PC-9 (cell line): ENCODE data around the gene ATP5PD. TPM values are rescaled to one million over a fixed set of nuclear protein-coding genes. Genes with fewer than 3 reads are reported as not detected.

ENCODE experiments used
- BruUV-seq: library from RNA; stranded (reverse); fragments of 400-500 nt; replicated peaks from 2 replicates; lab custom pipeline; 2021; lab: Mats Ljungman, UMichigan
- CTCF ChIA-PET: fragments of 300-600 bp; sonication (Branson Sonifier 250); formaldehyde crosslinking; loops from one replicate; lab custom pipeline; 2022; ENCODE audit warnings: antibody characterized with exemption; lab: Charles Lee
- POLR2A ChIA-PET: fragments of 300-600 bp; sonication (Branson Sonifier 250); formaldehyde crosslinking; loops from one replicate; lab custom pipeline; 2022; ENCODE audit warnings: antibody characterized with exemption; ENCODE audit not compliant: unreplicated experiment; lab: Charles Lee
- DNase-seq, 2 experiments: peaks; one replicate each; pipeline versions ENCODE4 v3.0.0 to v3.0.0-alpha.2; 2015 to 2022; ENCODE audit warnings: mixed read lengths in 1 of 2
- H2AFZ ChIP-seq: fragments of 200-600 bp; sonication (generic); 2 replicates; pipeline ENCODE4 v1.8.1; 2017; ENCODE audit warnings: antibody characterized with exemption
- H3F3A ChIP-seq: fragments of 200-600 bp; sonication (generic); 2 replicates; pipeline ENCODE4 v1.8.1; 2017; ENCODE audit warnings: antibody characterized with exemption, mild to moderate bottlenecking, low read depth; ENCODE audit not compliant: insufficient read depth
- H3K27ac ChIP-seq: fragments of 200-600 bp; sonication (generic); 2 replicates; pipeline ENCODE4 v1.6.1; 2016; ENCODE audit warnings: mixed run types
- H3K27me3 ChIP-seq: fragments of 200-600 bp; sonication (generic); 2 replicates; pipeline ENCODE4 v1.6.1; 2016; ENCODE audit warnings: low read depth, mixed run types; ENCODE audit not compliant: insufficient read depth
- H3K36me3 ChIP-seq: fragments of 200-600 bp; sonication (generic); 2 replicates; pipeline ENCODE4 v1.6.1; 2016; ENCODE audit warnings: low read depth, mixed run types
- H3K4me1 ChIP-seq: fragments of 200-600 bp; sonication (generic); replicated peaks from 2 replicates; pipeline ENCODE4 v1.6.1; 2016; ENCODE audit warnings: mixed run types; ENCODE audit not compliant: insufficient read depth
- H3K4me2 ChIP-seq: fragments of 200-600 bp; sonication (generic); 2 replicates; pipeline ENCODE4 v1.6.1; 2017; ENCODE audit warnings: mixed run types
- H3K4me3 ChIP-seq: fragments of 200-600 bp; sonication (generic); 2 replicates; pipeline ENCODE4 v1.6.1; 2016; ENCODE audit warnings: mixed run types
- H3K79me2 ChIP-seq: fragments of 200-600 bp; sonication (generic); 2 replicates; pipeline ENCODE4 v1.6.1; 2017; ENCODE audit warnings: low read depth, mixed run types
- H3K9me2 ChIP-seq: fragments of 200-600 bp; sonication (generic); 2 replicates; pipeline ENCODE4 v1.8.1; 2017; ENCODE audit warnings: mild to moderate bottlenecking; ENCODE audit not compliant: insufficient read depth
- H3K9me3 ChIP-seq: fragments of 200-600 bp; sonication (generic); 2 replicates; pipeline ENCODE4 v1.8.1; 2016; ENCODE audit warnings: low read depth; ENCODE audit not compliant: insufficient read depth
- H4K20me1 ChIP-seq: fragments of 200-600 bp; sonication (generic); 2 replicates; pipeline ENCODE4 v1.8.1; 2017; ENCODE audit not compliant: insufficient read depth
- CTCF ChIP-seq: fragments of 200-600 bp; sonication (generic); conservative IDR thresholded peaks from 2 replicates; pipeline ENCODE4 v1.6.1; 2017; ENCODE audit warnings: mixed run types, antibody characterized with exemption, mild to moderate bottlenecking, moderate library complexity
- EZH2 ChIP-seq: fragments of 200-600 bp; sonication (generic); IDR thresholded peaks from 2 replicates; pipeline ENCODE4 v1.8.0; 2017; ENCODE audit warnings: antibody characterized with exemption, low read depth
- intact Hi-C: fragments of 100-400 bp; cut with micrococcal nuclease; formaldehyde crosslinking; loops from one replicate; pipeline ENCODE4 v1.10.0; 2022; ENCODE audit not compliant: unreplicated experiment
- total RNA-seq: library from RNA; stranded (reverse); gene quantifications from 2 replicates; pipeline ENCODE4 v1.2.3, GENCODE V29; 2021

ATP5PD gene
- total RNA-seq, 1 experiment from 2014 or later: 336 TPM

DNA sequence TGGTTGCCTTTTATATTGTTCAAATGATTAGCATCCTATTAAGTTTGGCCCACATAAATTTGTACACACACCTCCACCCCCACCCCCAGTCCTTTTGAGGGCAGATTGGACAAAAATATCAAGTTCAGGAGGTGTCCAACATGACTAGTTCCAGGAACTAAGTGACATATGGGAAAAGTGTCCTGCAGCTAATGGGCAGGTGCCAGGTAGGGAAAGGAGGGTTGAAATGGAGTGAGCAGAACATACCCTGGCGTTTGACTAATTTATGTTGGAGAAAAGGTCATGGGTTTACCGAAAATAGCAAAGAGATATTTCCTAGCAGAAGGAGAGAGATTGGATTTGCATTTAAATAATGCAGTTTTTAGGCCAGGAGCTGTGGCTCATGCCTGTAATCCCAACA is 5.2 kb upstream of the ATP5PD start:
- Histone ChIP-seq H2AFZ (no peak overlapping the region), H4K20me1 (0 out of 2 replicates have a peak, but pooled peaks cover 3% of the 10 kb centered on the region), H3K36me3 (peaks cover 20% of the 10 kb centered on the region), H3K4me1 (peaks cover 17% of the 10 kb centered on the region), H3K4me3 (no peak overlapping the region), H3F3A (peaks cover 10% of the 10 kb centered on the region; the same call in 1 of the 2 replicates), H3K79me2 (peaks cover 26% of the 10 kb centered on the region), H3K4me2 (no peak overlapping the region), H3K9me3 (no peaks in the 10 kb centered on the region), H3K27ac (no peak overlapping the region), H3K27me3 (no peaks in the 10 kb centered on the region), H3K9me2 (no peaks in the 10 kb centered on the region)
- BruUV-seq: no TSS peak
- no peak for DNase-seq
- CTCF ChIA-PET: interaction anchor here (0.7 kb wide), 1 partner anchor 77 kb away, joined by 3 read pairs; no protein-coding TSS in a partner anchor
- intact Hi-C loops: no loop called here
- POLR2A ChIA-PET: no interaction called here
- TF ChIP-seq EZH2 (no peak), CTCF (no peak)

DNA sequence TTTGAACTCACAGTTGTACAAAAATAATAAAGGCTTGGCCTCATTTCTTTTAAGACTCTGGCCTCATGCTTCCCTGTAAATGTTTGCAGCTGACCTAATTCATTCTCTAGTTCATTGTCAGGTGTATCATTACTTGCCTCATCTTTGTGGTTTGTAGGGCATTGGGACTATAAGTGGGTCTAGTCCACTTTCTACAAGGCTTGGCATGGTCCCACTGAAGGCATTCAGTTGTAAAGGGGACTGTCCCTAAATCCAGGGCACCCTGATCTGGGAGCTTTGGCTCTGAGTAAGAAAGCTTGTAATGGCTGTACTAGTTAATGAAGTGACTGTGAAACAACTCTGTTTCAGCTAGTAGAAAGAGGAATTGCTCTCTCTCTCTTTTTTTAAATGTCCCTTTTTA is 2.9 kb upstream of the ATP5PD start:
- H3K27ac ChIP-seq: no peak overlapping the region
- H3K4me1 ChIP-seq: peaks cover 22% of the 10 kb centered on the region
- no peak for DNase-seq
- H4K20me1 ChIP-seq: peaks cover 7% of the 10 kb centered on the region; the same call in 1 of the 2 replicates
- CTCF ChIA-PET: interaction anchor here (0.6 kb wide), 1 partner anchor 29 kb away, joined by 3 read pairs; no protein-coding TSS in a partner anchor
- intact Hi-C loops: loop anchor here (5.0 kb wide), 1 partner anchor 87 kb away; no protein-coding TSS in a partner anchor
- no peak for TF ChIP-seq CTCF
- TF ChIP-seq EZH2: no peak
- no peak overlapping the region for H3K4me3 ChIP-seq
- POLR2A ChIA-PET: no interaction called here
- H3K4me2 ChIP-seq: no peak overlapping the region
- H3K36me3 ChIP-seq: peaks cover 13% of the 10 kb centered on the region
- no peaks in the 10 kb centered on the region for H3K27me3 ChIP-seq
- H3F3A ChIP-seq: peaks cover 25% of the 10 kb centered on the region; the same call in 1 of the 2 replicates
- no TSS peak for BruUV-seq
- H3K9me2 ChIP-seq: no peaks in the 10 kb centered on the region
- H3K9me3 ChIP-seq: no peaks in the 10 kb centered on the region
- no peak overlapping the region for H2AFZ ChIP-seq
- peaks cover 42% of the 10 kb centered on the region for H3K79me2 ChIP-seq

- POLR2A ChIA-PET: no interaction called here
- no TSS peak for BruUV-seq
Observed at GRCh38 chr17:75049057-75049456, 2.3 kb upstream of the ATP5PD start.

More at GRCh38 chr17:75049057-75049456, 2.3 kb upstream of the ATP5PD start:
- no peak overlapping the region for H3K27ac ChIP-seq
- H3K4me2 ChIP-seq: peak overlapping the region; percentile 94; the same call in 1 of the 2 replicates
- H3K36me3 ChIP-seq: peaks cover 10% of the 10 kb centered on the region
- H3K4me3 ChIP-seq: peak overlapping the region; percentile 84; the same call in 1 of the 2 replicates
- no peaks in the 10 kb centered on the region for H3K9me3 ChIP-seq
- H3F3A ChIP-seq: peaks cover 26% of the 10 kb centered on the region; the same call in 1 of the 2 replicates
- H3K79me2 ChIP-seq: peaks cover 45% of the 10 kb centered on the region
- intact Hi-C loops: loop anchor here (5.0 kb wide), 1 partner anchor 87 kb away; no protein-coding TSS in a partner anchor
- no peaks in the 10 kb centered on the region for H3K27me3 ChIP-seq
- peaks cover 22% of the 10 kb centered on the region for H3K4me1 ChIP-seq
- peaks cover 7% of the 10 kb centered on the region; the same call in 1 of the 2 replicates for H4K20me1 ChIP-seq
- H2AFZ ChIP-seq: no peak overlapping the region
- CTCF ChIA-PET: interaction anchor here (0.6 kb wide), 1 partner anchor 30 kb away, joined by 3 read pairs; no protein-coding TSS in a partner anchor
- no peak for DNase-seq
- TF ChIP-seq CTCF (no peak), EZH2 (no peak)
- H3K9me2 ChIP-seq: no peaks in the 10 kb centered on the region
